Natural killer cell (primary cell): ENCODE data around the gene IGLL1. TPM values are rescaled to one million over a fixed set of nuclear protein-coding genes. Genes with fewer than 3 reads are reported as not detected.

Experiments used
- ATAC-seq, 3 donors: fragments of 150-1000 bp in 2 of 3; fragments of 200-7000 bp in 1 of 3; cut with Tn5 transposase; 1 replicate in 1 of 3; 2 replicates in 2 of 3; pipeline ENCODE4 v1.10.0; 2021; ENCODE audit warnings: mild to moderate bottlenecking in 2 of 3, moderate library complexity in 2 of 3
- DNase-seq, 2 donors: peaks; one replicate each; pipeline versions ENCODE4 v3.0.0 to v3.0.0-alpha.2; 2013 to 2021; ENCODE audit warnings: mixed read lengths in 1 of 2
- H3K27ac ChIP-seq: one replicate; pipeline ENCODE4 v1.5.1; 2013; ENCODE audit warnings: mild to moderate bottlenecking, low read length
- H3K27me3 ChIP-seq: one replicate; pipeline ENCODE4 v1.6.1; 2013; ENCODE audit warnings: low read length; ENCODE audit not compliant: control insufficient read depth, insufficient read depth
- H3K36me3 ChIP-seq: one replicate; pipeline ENCODE4 v1.6.1; 2013; ENCODE audit warnings: low read length; ENCODE audit not compliant: control insufficient read depth, insufficient read depth
- H3K4me1 ChIP-seq: one replicate; pipeline ENCODE4 v1.6.1; 2013; ENCODE audit warnings: low read length; ENCODE audit not compliant: control insufficient read depth, insufficient read depth
- H3K4me3 ChIP-seq: one replicate; pipeline ENCODE4 v1.5.1; 2013; ENCODE audit warnings: low read length
- H3K9me3 ChIP-seq: one replicate; pipeline ENCODE4 v1.6.1; 2013; ENCODE audit warnings: low read length; ENCODE audit not compliant: control insufficient read depth, insufficient read depth
- H3K27ac Mint-ChIP-seq, 2 donors: one replicate each; pipeline ENCODE4 v1.8.0; 2022; ENCODE audit warnings: mild to moderate bottlenecking in 2 of 2, mixed read lengths in 2 of 2, moderate library complexity in 1 of 2
- H3K27me3 Mint-ChIP-seq, 2 donors: one replicate each; pipeline ENCODE4 v1.8.0; 2022; ENCODE audit warnings: low read depth in 2 of 2, mixed read lengths in 2 of 2
- H3K36me3 Mint-ChIP-seq: one replicate; pipeline ENCODE4 v1.8.0; 2022; ENCODE audit warnings: mixed read lengths
- H3K4me1 Mint-ChIP-seq, 2 donors: one replicate each; pipeline ENCODE4 v1.8.0; 2022; ENCODE audit warnings: mixed read lengths in 2 of 2
- H3K4me3 Mint-ChIP-seq: one replicate; pipeline ENCODE4 v1.8.0; 2022; ENCODE audit warnings: mild to moderate bottlenecking, moderate library complexity, mixed read lengths
- H3K9me3 Mint-ChIP-seq, 2 donors: one replicate each; pipeline ENCODE4 v1.8.0; 2022; ENCODE audit warnings: mixed read lengths in 2 of 2
- CTCF ChIP-seq: fragments of 200-600 bp; IDR thresholded peaks from one replicate; pipeline ENCODE4 v1.8.0; 2022; ENCODE audit warnings: antibody characterized with exemption
- WGBS: methylation state at CpG from one replicate; pipeline ENCODE4 v1.1.7; 2013; ENCODE audit warnings: missing lambda C conversion rate; ENCODE audit not compliant: insufficient coverage; 5-methylcytosine and 5-hydroxymethylcytosine counted together
- intact Hi-C: fragments of 100-400 bp; cut with micrococcal nuclease; formaldehyde crosslinking; loops from one replicate; pipeline ENCODE4 v1.14.2; 2022
- total RNA-seq, 4 donors: library from RNA; stranded (reverse); fragments of 120-200 nt in 1 of 4; gene quantifications; one replicate each; pipeline versions ENCODE4 v1.2.3 to v1.2.4, GENCODE V29; 2013 to 2022

IGLL1 gene
- total RNA-seq, 3 donors from 2014 or later (not counting 1 experiment from before 2014, with no cell fraction given) = not detected

GRCh38 chr22:23569291-23569690 is 10.8 kb downstream of the IGLL1 start:
- Mint-ChIP-seq H3K27me3 (peaks cover 8 to 24% of the 10 kb centered on the region in 2 donors), H3K9me3 (no peaks in the 10 kb centered on the region)

GRCh38 chr22:23566705-23567475 is 13.2 kb downstream of the IGLL1 start:
- H3K9me3 ChIP-seq = no peaks in the 10 kb centered on the region
- peaks cover 7 to 8% of the 10 kb centered on the region in 2 donors for H3K4me1 Mint-ChIP-seq
- H3K27me3 ChIP-seq = peaks cover 6% of the 10 kb centered on the region
- H3K36me3 Mint-ChIP-seq = no peaks in the 10 kb centered on the region
- no peak for ATAC-seq
- no peaks in the 10 kb centered on the region for H3K9me3 Mint-ChIP-seq
- no peak overlapping the region for H3K4me3 ChIP-seq
- intact Hi-C loops = no loop called here
- no peak overlapping the region for H3K27ac ChIP-seq
- no peaks in the 10 kb centered on the region for H3K36me3 ChIP-seq
- DNase-seq = no peak
- WGBS = 73% methylated on average over 37 of the region's 37 CpGs
- no peak overlapping the region for H3K27ac Mint-ChIP-seq
- H3K4me3 Mint-ChIP-seq = peak overlapping the region; percentile 42
- H3K27me3 Mint-ChIP-seq = peaks cover 8 to 21% of the 10 kb centered on the region in 2 donors
- TF ChIP-seq CTCF = no peak
- H3K4me1 ChIP-seq = peaks cover 14% of the 10 kb centered on the region

More at GRCh38 chr22:23569291-23569690, 10.8 kb downstream of the IGLL1 start:
- intact Hi-C loops = no loop called here
- ATAC-seq (no peak), DNase-seq (no peak)
- H3K4me3 Mint-ChIP-seq = no peak overlapping the region
- H3K4me1 Mint-ChIP-seq = peaks cover 7 to 8% of the 10 kb centered on the region in 2 donors
- no peaks in the 10 kb centered on the region for H3K36me3 Mint-ChIP-seq
- no peaks in the 10 kb centered on the region for H3K9me3 ChIP-seq
- H3K27ac Mint-ChIP-seq = no peak overlapping the region
- no peaks in the 10 kb centered on the region for H3K36me3 ChIP-seq
- peaks cover 6% of the 10 kb centered on the region for H3K27me3 ChIP-seq
- H3K4me1 ChIP-seq = peaks cover 14% of the 10 kb centered on the region
- no peak overlapping the region for H3K27ac ChIP-seq
- no peak for TF ChIP-seq CTCF
- H3K4me3 ChIP-seq = no peak overlapping the region
- WGBS = 78% methylated on average over 8 of the region's 8 CpGs

GRCh38 chr22:23565915-23566704 is 14.0 kb downstream of the IGLL1 start:
- TF ChIP-seq CTCF = no peak
- DNase-seq (peak in 1 of 2 donors; percentile 9), ATAC-seq (peak in 2 of 3 donors; percentile 42 to 56)
- H3K9me3 ChIP-seq = no peaks in the 10 kb centered on the region
- Mint-ChIP-seq H3K4me1 (peaks cover 7 to 8% of the 10 kb centered on the region in 2 donors), H3K36me3 (no peaks in the 10 kb centered on the region), H3K27ac (peak overlapping the region in 1 of 2 donors; percentile 66), H3K27me3 (peaks cover 8 to 21% of the 10 kb centered on the region in 2 donors), H3K4me3 (peak overlapping the region; percentile 87), H3K9me3 (no peaks in the 10 kb centered on the region)
- 1% methylated on average over 73 of the region's 73 CpGs for WGBS
- H3K4me3 ChIP-seq = peak overlapping the region; percentile 34
- H3K27me3 ChIP-seq = peaks cover 6% of the 10 kb centered on the region
- intact Hi-C loops = no loop called here
- no peaks in the 10 kb centered on the region for H3K36me3 ChIP-seq
- H3K27ac ChIP-seq = no peak overlapping the region
- peaks cover 14% of the 10 kb centered on the region for H3K4me1 ChIP-seq
